ENCODE measurements around the gene OMD. TPM values are rescaled to one million over a fixed set of nuclear protein-coding genes. Genes with fewer than 3 reads are reported as not detected.

Gene OMD
- total RNA-seq, 1 donor from 2014 or later: not detected

DNA sequence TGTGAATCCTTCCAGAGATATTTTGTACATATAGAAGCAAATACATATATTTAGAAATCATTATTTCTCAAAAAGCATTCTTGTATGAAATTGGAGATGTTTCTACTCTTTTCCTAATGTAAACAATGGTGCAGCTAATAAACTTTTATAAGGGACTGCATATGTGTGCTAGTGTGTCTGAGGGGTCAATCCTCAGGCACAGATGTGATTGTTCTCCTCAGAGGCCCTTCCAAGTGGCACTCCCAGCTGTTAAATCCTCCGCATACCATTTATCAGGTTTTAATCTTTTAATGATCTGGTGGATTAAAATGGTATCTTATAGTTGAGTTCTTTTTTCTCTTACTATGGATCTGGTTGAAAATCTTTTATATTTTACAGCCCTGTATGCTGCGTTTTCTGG is 5.6 kb upstream of the OMD start:
- Histone ChIP-seq H3K4me3 (ENCODE audit: low read depth, low read length) (no peak overlapping the region), H3K27me3 (ENCODE audit: control insufficient read depth, insufficient read depth, low read length) (no peaks in the 10 kb centered on the region), H3K36me3 (ENCODE audit: control insufficient read depth, insufficient read depth, low read length) (no peaks in the 10 kb centered on the region)
- FAIRE-seq (no peak), DNase-seq (ENCODE audit: low read depth) (no peak)
- TF ChIP-seq, protein P1, sequence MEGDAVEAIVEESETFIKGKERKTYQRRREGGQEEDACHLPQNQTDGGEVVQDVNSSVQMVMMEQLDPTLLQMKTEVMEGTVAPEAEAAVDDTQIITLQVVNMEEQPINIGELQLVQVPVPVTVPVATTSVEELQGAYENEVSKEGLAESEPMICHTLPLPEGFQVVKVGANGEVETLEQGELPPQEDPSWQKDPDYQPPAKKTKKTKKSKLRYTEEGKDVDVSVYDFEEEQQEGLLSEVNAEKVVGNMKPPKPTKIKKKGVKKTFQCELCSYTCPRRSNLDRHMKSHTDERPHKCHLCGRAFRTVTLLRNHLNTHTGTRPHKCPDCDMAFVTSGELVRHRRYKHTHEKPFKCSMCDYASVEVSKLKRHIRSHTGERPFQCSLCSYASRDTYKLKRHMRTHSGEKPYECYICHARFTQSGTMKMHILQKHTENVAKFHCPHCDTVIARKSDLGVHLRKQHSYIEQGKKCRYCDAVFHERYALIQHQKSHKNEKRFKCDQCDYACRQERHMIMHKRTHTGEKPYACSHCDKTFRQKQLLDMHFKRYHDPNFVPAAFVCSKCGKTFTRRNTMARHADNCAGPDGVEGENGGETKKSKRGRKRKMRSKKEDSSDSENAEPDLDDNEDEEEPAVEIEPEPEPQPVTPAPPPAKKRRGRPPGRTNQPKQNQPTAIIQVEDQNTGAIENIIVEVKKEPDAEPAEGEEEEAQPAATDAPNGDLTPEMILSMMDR (IDR thresholded peaks at IDR 0.05; ENCODE audit: insufficient read depth, low read length, severe bottlenecking): no peak

DNA sequence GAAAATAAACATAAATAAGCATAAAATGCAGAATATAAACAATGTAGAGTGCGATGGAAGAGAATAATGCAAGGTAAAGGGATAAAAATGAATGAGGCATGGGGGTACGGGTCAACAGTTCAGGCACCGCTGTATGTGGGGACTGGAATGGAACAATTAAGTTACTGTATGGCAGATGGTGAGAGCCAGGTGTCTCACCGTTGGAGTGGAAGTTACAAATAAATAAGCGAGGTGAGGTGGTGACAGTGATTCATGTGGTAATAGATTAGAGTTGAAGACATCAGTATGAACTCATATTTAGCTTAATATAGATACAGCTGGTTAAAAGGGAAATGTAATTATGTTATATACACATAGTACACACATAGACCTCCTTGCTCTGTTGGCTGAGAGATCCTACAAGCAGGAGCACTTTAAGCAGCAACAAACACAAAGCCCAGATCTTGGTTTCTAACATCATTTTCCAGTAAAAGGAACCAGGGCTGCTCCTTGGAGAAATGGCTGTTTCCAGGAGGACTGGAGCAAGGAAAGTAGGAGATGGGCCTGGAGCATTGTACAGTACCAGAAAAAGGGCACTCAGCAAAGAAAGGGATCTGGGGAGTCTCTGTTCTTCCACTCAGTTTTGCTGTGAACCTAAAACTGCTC is 2.4 kb upstream of the OMD start:
- FAIRE-seq (no peak), DNase-seq (ENCODE audit: low read depth) (no peak)
- TF ChIP-seq, protein P1 (IDR thresholded peaks at IDR 0.05; ENCODE audit: insufficient read depth, low read length, severe bottlenecking): no peak
- Histone ChIP-seq H3K27me3 (ENCODE audit: control insufficient read depth, insufficient read depth, low read length) (no peaks in the 10 kb centered on the region), H3K4me3 (ENCODE audit: low read depth, low read length) (no peak overlapping the region), H3K36me3 (ENCODE audit: control insufficient read depth, insufficient read depth, low read length) (no peaks in the 10 kb centered on the region)

DNA sequence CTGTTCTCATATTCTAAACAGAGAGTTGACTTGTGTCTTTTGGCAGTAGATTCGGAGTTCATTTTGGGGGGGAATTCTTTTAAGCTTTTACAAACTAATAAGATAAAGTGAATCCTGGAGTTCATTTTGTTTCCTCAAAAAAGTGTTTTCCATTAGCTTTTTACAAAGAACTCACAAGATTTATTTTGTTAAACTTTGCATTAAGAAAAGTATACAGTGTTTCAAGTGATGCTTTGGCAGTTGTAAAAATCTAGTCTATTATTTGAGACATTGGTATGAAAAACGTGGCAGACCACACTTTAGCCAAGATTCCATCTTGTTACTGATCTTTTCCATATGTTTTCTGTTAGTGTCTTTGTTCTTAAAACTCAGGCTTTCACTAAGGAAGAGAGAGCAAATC is 1.2 kb upstream of the OMD start:
- H3K27me3 ChIP-seq (ENCODE audit: control insufficient read depth, insufficient read depth, low read length): no peaks in the 10 kb centered on the region
- no peak overlapping the region for H3K4me3 ChIP-seq (ENCODE audit: low read depth, low read length)
- DNase-seq (ENCODE audit: low read depth): no peak
- H3K36me3 ChIP-seq (ENCODE audit: control insufficient read depth, insufficient read depth, low read length): no peaks in the 10 kb centered on the region
- FAIRE-seq: no peak
- TF ChIP-seq, protein P1 (IDR thresholded peaks at IDR 0.05; ENCODE audit: insufficient read depth, low read length, severe bottlenecking): no peak

DNA sequence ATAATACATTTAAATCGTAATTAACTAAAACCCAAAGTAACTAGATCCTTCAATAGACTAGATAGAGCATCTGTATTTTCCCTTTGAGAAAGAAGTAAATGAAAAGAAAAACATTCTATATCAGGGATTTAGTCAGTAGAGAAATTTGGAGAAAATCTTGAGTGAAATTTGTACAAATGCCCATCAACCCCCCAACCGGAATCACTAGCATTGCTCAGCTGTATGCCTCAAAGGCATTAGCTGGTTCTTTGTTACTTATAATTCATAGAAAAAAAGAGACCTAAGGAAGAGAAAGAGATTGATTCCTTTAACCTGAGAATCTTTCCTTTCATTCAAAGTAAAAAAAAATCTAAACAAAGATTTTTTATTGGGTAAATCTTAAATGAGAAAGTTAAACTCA is 659 bp downstream of the OMD start:
- H3K27me3 ChIP-seq (ENCODE audit: control insufficient read depth, insufficient read depth, low read length): no peaks in the 10 kb centered on the region
- no peak overlapping the region for H3K4me3 ChIP-seq (ENCODE audit: low read depth, low read length)
- H3K36me3 ChIP-seq (ENCODE audit: control insufficient read depth, insufficient read depth, low read length): no peaks in the 10 kb centered on the region
- no peak for FAIRE-seq
- TF ChIP-seq, protein P1 (IDR thresholded peaks at IDR 0.05; ENCODE audit: insufficient read depth, low read length, severe bottlenecking): no peak
- DNase-seq (ENCODE audit: low read depth): no peak

DNA sequence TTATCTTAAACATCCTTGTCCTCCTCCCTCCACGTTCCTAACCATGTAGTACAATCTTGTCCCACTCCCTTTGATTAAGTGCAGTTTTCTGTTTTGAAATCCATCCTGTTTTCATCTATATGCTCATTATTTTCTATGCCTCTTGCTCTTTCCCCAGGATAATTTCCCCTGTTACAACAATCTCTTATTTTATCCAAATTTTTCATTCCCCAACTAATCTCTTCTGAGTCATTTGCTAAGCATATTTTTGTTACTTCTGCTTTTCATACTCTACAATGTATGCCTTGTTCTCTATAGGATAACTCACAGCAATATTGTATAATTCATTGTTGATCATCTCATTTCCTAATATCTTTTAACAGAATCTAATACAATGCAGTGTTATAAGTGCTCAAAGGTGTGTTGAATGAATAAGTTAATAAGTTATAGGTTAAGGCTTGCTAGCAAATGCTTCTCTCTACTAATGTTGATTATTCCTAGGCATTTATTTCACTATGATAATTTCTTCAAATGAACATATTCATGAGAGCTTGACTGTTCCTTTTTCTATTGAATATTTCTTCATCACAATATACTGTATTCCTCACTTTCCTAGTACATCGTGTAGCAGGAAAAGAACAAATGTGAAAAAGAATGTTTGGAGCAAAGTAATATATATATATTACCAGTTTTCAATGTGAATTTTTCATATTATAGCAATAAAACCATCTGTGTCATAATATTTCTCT is 1.5 kb downstream of the OMD start:
- FAIRE-seq (no peak), DNase-seq (ENCODE audit: low read depth) (no peak)
- Histone ChIP-seq H3K4me3 (ENCODE audit: low read depth, low read length) (no peak overlapping the region), H3K36me3 (ENCODE audit: control insufficient read depth, insufficient read depth, low read length) (no peaks in the 10 kb centered on the region), H3K27me3 (ENCODE audit: control insufficient read depth, insufficient read depth, low read length) (no peaks in the 10 kb centered on the region)
- TF ChIP-seq, protein P1 (IDR thresholded peaks at IDR 0.05; ENCODE audit: insufficient read depth, low read length, severe bottlenecking): no peak
